GM10266 (cell line): ENCODE data around the gene S100A9.
"Not testable (repeated sequence)": the region's sequence is repeated elsewhere in the genome, so short reads cannot be mapped to it uniquely, and the experiment has no call there.

ENCODE experiments used
- DNase-seq: peaks from one replicate; pipeline ENCODE4 v3.0.0; 2012; ENCODE audit errors: extremely low spot score
- CTCF ChIP-seq: IDR thresholded peaks from 2 replicates; pipeline ENCODE4 v1.5.1; 2012; ENCODE audit warnings: mild to moderate bottlenecking, low read depth; ENCODE audit not compliant: control insufficient read depth, insufficient read depth; ENCODE audit errors: missing control alignments

Gene S100A9

GRCh38 chr1:153404086-153404635 lies 46.5 kb downstream of the S100A9 start:
- DNase-seq, result no peak
- no peak for TF ChIP-seq CTCF

GRCh38 chr1:153404768-153405167 lies 47.1 kb downstream of the S100A9 start:
- TF ChIP-seq CTCF, result peak; percentile 46
- peak; percentile 44 for DNase-seq

GRCh38 chr1:153405825-153406599 lies 48.4 kb downstream of the S100A9 start:
- not testable (repeated sequence) for DNase-seq

GRCh38 chr1:153407274-153407673 lies 49.6 kb downstream of the S100A9 start:
- not testable (repeated sequence) for DNase-seq
